Epidermal melanocyte (primary cell): ENCODE measurements around the gene YAP1.

Experiments
- DNase-seq: peaks from one replicate; pipeline ENCODE4 v3.0.0; 2011; ENCODE audit warnings: low spot score; ENCODE audit not compliant: insufficient read length

The YAP1 gene

GRCh38 chr11:102157219-102157618 is 47.0 kb downstream of the YAP1 start:
- no peak for DNase-seq

- DNase-seq: no peak
Observed at GRCh38 chr11:102158164-102158735, 48.0 kb downstream of the YAP1 start.

- DNase-seq: no peak
Observed at GRCh38 chr11:102163368-102163767, 53.1 kb downstream of the YAP1 start.

- no peak for DNase-seq
Observed at GRCh38 chr11:102166175-102167064, 56.2 kb downstream of the YAP1 start.

GRCh38 chr11:102168481-102168880 is 58.2 kb downstream of the YAP1 start:
- DNase-seq: no peak

- DNase-seq: no peak
Observed at GRCh38 chr11:102171101-102171500, 60.9 kb downstream of the YAP1 start.

GRCh38 chr11:102172127-102172848 is 62.0 kb downstream of the YAP1 start:
- DNase-seq: no peak

- DNase-seq: no peak
Observed at GRCh38 chr11:102177126-102177525, 66.9 kb downstream of the YAP1 start.

- no peak for DNase-seq
Observed at GRCh38 chr11:102177974-102178631, 67.9 kb downstream of the YAP1 start.

GRCh38 chr11:102179371-102179770 is 69.1 kb downstream of the YAP1 start:
- DNase-seq: no peak

- no peak for DNase-seq
Observed at GRCh38 chr11:102184269-102184987, 74.2 kb downstream of the YAP1 start.

- no peak for DNase-seq
Observed at GRCh38 chr11:102186551-102187191, 76.4 kb downstream of the YAP1 start.

GRCh38 chr11:102187416-102188151 is 77.3 kb downstream of the YAP1 start:
- no peak for DNase-seq

- no peak for DNase-seq
Observed at GRCh38 chr11:102188488-102188887, 78.2 kb downstream of the YAP1 start.

- DNase-seq: no peak
Observed at GRCh38 chr11:102191832-102192231, 81.6 kb downstream of the YAP1 start.

- DNase-seq: no peak
Observed at GRCh38 chr11:102192349-102193066, 82.3 kb downstream of the YAP1 start.

- DNase-seq: no peak
Observed at GRCh38 chr11:102194257-102194656, 84.0 kb downstream of the YAP1 start.

- DNase-seq: no peak
Observed at GRCh38 chr11:102194990-102195389, 84.7 kb downstream of the YAP1 start.

GRCh38 chr11:102196351-102196750 is 86.1 kb downstream of the YAP1 start:
- DNase-seq: no peak
